Stimulated activated naive CD8-positive, alpha-beta T cell treated with anti-CD3 and anti-CD28 coated beads, Interleukin-15, Interleukin-2, amounts not matched to agents 100 ng/mL and 50 ng/mL, for 24 hours (primary cell): ENCODE data around the gene ANKRD11.
A peak's percentile ranks its signal among the peaks of the same experiment; 100 is the strongest.
"Not testable (repeated sequence)": the region's sequence is repeated elsewhere in the genome, so short reads cannot be mapped to it uniquely, and the experiment has no call there.

ENCODE experiments used
- H3K27ac Mint-ChIP-seq: one replicate; pipeline ENCODE4 v1.8.0; 2021; ENCODE audit warnings: mild to moderate bottlenecking, mixed read lengths
- H3K27me3 Mint-ChIP-seq: one replicate; pipeline ENCODE4 v1.8.0; 2021; ENCODE audit warnings: mixed read lengths
- H3K36me3 Mint-ChIP-seq: one replicate; pipeline ENCODE4 v1.8.0; 2021; ENCODE audit warnings: low read depth, mixed read lengths
- H3K4me1 Mint-ChIP-seq: one replicate; pipeline ENCODE4 v1.8.0; 2021; ENCODE audit warnings: low read depth, mixed read lengths
- H3K4me3 Mint-ChIP-seq: one replicate; pipeline ENCODE4 v1.8.0; 2021; ENCODE audit warnings: mild to moderate bottlenecking, mixed read lengths
- H3K9me3 Mint-ChIP-seq: one replicate; pipeline ENCODE4 v1.8.0; 2021; ENCODE audit warnings: mixed read lengths

Gene ANKRD11

DNA sequence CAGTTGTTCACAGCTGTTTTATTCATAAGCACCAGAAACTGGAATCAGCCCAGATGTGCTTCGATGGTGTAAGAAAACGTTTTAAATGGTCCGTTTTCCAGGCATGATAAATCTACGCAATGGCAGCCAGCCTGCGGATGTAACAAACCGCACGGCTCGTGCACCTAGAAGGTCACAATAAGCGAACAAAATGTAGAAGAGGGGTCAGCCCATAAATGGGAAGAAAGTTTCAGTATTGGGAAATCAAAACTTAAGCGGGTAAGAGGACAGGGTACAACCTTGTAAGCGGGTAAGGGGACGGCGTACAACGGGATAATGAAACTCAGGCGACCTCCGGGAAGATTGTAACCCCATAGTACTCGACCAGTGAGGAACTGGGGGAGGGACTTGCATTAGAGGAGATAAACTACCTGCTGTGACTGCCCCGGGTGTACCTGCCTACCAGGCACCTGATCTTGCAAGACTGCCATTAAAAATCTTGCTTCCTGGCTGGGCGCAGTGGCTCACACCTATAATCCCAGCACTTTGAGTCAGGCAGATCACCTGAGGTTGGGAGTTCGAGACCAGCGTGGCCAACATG is 66.6 kb downstream of the ANKRD11 start:
- Mint-ChIP-seq H3K27me3 (no peaks in the 10 kb centered on the region), H3K4me1 (peaks cover 79% of the 10 kb centered on the region), H3K4me3 (peak overlapping the region; percentile 70), H3K36me3 (peaks cover 54% of the 10 kb centered on the region), H3K9me3 (no peaks in the 10 kb centered on the region), H3K27ac (peak overlapping the region; percentile 97)

DNA sequence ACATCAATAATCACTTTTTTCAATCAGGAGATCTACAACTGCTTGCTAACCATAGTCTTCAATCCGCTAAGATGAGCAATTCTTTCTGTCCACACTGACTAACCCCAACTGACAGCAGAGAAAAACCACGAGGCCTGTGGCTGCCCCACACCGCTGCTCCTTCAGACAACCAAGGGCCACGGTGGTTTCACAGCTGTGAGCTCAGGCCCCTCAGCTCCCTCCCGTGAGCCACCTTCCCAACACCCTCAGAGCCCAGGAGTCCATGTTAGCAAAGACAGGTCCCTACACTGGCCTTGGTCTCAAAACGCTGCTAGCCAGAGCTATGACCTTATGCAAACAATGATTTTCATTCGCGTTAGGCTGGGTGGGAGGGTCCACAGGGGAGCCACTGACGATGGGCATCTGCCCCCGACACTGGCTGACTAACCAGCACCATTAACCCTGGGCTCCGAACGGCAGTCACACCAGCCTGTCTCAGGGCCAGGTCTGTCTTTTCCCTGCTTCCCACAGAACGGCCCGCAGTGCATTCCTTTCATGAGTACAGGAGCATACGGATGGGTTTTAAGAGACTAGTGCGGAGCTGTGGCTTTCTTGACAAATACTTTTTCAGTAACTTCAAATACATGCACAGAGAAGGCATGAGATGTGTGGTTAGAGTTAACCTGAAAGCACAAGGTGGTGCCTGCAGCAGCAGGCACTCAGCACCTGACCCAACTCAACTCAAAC is 67.3 kb downstream of the ANKRD11 start:
- peaks cover 58% of the 10 kb centered on the region for H3K36me3 Mint-ChIP-seq
- no peaks in the 10 kb centered on the region for H3K9me3 Mint-ChIP-seq
- peak overlapping the region; percentile 70 for H3K4me3 Mint-ChIP-seq
- peak overlapping the region; percentile 97 for H3K27ac Mint-ChIP-seq
- H3K27me3 Mint-ChIP-seq: no peaks in the 10 kb centered on the region
- H3K4me1 Mint-ChIP-seq: peaks cover 84% of the 10 kb centered on the region

DNA sequence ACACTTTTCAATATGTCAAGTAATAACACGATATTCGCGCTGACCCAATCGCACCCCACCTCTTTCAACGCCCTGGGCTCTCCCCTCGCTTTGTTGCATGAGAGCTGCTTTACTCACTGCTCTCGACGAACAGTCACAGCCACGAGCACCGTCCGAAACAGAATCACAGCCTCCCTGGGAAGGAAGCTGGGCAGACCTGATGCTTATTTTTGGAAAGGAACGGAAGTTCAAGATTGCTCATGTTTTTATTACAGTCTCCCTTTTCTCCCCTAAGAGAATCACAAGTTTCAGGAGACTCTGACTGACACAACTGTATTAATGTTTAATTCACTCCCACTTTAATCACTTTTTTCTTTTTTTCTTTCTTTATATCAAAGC is 67.8 kb downstream of the ANKRD11 start:
- peak overlapping the region; percentile 70 for H3K4me3 Mint-ChIP-seq
- H3K4me1 Mint-ChIP-seq: peaks cover 89% of the 10 kb centered on the region
- no peaks in the 10 kb centered on the region for H3K27me3 Mint-ChIP-seq
- peaks cover 64% of the 10 kb centered on the region for H3K36me3 Mint-ChIP-seq
- peak overlapping the region; percentile 97 for H3K27ac Mint-ChIP-seq
- H3K9me3 Mint-ChIP-seq: no peaks in the 10 kb centered on the region

DNA sequence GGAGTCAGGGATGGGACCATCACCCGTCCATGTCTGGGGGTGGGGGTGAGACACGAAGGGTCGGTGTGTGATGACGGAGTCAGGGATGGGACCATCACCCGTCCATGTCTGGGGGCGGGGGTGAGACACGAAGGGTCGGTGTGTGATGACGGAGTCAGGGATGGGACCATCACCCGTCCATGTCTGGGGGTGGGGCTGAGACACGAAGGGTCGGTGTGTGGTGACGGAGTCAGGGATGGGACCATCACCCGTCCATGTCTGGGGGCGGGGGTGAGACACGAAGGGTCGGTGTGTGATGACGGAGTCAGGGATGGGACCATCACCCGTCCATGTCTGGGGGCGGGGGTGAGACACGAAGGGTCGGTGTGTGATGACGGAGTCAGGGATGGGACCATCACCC is 69.1 kb downstream of the ANKRD11 start:
- peaks cover 64% of the 10 kb centered on the region for H3K36me3 Mint-ChIP-seq
- not testable (repeated sequence) for H3K27ac Mint-ChIP-seq, H3K9me3 Mint-ChIP-seq, H3K4me3 Mint-ChIP-seq, H3K27me3 Mint-ChIP-seq
- peaks cover 88% of the 10 kb centered on the region for H3K4me1 Mint-ChIP-seq

DNA sequence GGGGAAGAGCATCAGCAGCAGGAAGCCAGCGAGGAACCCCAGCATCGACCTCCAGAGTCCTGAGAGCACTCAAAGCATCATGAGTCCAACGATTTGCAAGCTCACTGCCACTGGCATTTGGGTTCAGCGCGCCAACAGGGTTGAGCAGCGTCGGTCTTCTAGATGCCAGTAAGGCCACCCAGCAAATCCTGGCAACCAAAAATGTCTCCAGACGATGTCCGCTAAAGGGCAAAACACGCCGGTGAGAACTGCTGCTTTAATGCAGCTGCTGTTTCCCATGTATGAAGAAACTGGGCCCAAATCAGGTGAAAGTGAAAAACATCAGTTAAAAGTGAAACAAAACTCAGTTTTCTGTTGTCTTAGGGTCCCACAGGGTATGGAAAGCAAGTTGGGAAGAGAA is 70.2 kb downstream of the ANKRD11 start:
- Mint-ChIP-seq H3K4me1 (peaks cover 84% of the 10 kb centered on the region), H3K4me3 (no peak overlapping the region), H3K36me3 (peaks cover 61% of the 10 kb centered on the region), H3K27me3 (no peaks in the 10 kb centered on the region), H3K9me3 (no peaks in the 10 kb centered on the region), H3K27ac (peak overlapping the region; percentile 16)

DNA sequence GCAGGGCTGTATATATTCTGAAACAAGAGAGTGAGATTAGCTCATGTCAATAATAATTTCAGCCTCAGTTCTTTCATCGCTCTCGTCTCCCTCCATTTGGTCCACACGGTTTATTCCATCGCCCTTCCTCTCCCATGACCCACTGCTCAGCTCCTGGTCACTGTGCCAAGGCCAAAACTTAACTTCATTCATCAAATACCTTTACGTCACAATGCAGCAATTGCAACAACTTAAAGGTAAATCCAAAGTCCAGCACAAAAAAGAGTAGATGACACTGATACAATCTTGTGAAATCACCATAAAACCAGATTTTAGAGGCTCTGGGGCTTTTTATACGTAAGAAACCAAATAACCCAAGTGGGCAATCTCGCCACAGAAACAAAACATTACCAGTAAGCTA is 72.0 kb downstream of the ANKRD11 start:
- Mint-ChIP-seq H3K4me3 (no peak overlapping the region), H3K27me3 (no peaks in the 10 kb centered on the region), H3K9me3 (no peaks in the 10 kb centered on the region), H3K27ac (peak overlapping the region; percentile 13), H3K36me3 (peaks cover 55% of the 10 kb centered on the region), H3K4me1 (peaks cover 81% of the 10 kb centered on the region)

DNA sequence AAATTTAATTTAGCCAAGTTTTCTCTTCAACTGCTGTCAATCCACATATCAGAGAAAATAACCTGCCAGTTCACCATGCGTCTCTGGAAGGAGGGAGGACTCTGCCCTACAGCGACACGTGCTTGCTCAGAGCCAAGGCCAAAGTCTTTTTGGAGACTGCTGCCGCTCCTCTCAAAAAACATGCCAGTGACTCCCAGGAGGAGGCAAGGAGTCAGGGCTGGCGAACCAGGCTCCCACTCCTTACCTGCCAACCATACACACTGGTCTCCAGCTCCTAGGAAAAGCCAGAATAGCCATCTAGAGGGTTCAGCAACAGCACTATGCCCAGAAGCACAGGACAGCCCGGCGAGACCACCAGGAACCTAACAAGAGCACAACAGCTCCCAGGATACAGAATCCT is 73.0 kb downstream of the ANKRD11 start:
- H3K9me3 Mint-ChIP-seq: no peaks in the 10 kb centered on the region
- no peaks in the 10 kb centered on the region for H3K27me3 Mint-ChIP-seq
- H3K4me1 Mint-ChIP-seq: peaks cover 81% of the 10 kb centered on the region
- peaks cover 48% of the 10 kb centered on the region for H3K36me3 Mint-ChIP-seq
- no peak overlapping the region for H3K27ac Mint-ChIP-seq
- no peak overlapping the region for H3K4me3 Mint-ChIP-seq

DNA sequence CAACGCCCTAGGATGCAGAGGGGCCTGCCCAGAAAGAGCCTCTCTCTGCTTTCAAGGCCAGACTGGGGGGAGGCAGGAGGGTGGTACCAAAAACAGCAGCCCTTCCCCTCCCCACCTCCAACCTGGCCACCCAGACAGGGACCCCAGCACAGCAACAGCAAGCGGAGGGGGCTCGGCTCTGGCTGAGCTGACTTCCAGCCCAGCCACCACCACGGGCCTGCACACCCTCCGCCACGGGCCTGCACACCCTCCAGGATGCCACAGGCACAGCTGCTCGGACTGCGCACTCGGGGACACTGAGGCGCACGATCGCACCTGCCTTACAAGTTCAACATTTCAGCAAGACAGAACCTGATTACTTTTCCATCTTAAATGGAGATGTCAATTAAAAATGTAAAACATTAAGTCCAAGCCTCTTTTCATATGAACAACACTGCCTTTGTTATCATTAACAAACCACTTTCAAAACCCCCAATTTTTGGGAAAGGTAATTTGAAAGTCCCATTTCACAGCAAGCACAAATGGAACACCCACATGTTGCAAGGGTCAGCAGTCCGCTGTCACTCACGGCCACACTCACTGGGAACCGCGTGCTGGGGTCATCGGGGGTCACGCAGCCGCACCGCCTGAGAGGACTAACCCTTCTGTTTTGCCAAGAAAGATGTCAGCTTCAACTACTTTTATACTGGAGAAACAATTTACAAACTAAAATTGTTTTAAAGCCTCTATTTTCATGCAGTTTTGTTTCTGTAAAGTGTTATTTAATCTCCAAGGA is 76.4 kb downstream of the ANKRD11 start:
- no peaks in the 10 kb centered on the region for H3K27me3 Mint-ChIP-seq
- no peak overlapping the region for H3K4me3 Mint-ChIP-seq
- no peaks in the 10 kb centered on the region for H3K9me3 Mint-ChIP-seq
- peaks cover 34% of the 10 kb centered on the region for H3K36me3 Mint-ChIP-seq
- H3K27ac Mint-ChIP-seq: no peak overlapping the region
- peaks cover 82% of the 10 kb centered on the region for H3K4me1 Mint-ChIP-seq

DNA sequence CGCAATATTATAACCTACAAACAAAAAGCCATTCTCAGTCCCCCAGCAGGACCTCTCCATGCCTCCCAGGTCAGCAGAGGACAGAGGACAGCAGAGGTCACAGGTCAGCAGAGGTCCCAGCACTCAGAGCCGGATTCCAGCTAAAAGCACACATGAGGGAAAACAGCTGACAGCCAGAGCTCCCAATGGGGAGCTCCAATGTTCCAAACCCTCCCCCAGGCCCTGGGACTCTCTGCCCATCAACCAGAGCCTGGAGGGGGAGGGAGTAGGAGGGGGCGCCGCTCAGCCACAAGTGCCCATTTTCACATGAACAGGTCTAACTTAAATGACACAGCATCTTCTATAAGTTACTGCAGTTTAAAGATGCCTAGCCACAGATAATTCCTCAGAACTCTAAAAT is 77.5 kb downstream of the ANKRD11 start:
- H3K27ac Mint-ChIP-seq: no peak overlapping the region
- no peak overlapping the region for H3K4me3 Mint-ChIP-seq
- H3K36me3 Mint-ChIP-seq: peaks cover 27% of the 10 kb centered on the region
- H3K9me3 Mint-ChIP-seq: no peaks in the 10 kb centered on the region
- peaks cover 86% of the 10 kb centered on the region for H3K4me1 Mint-ChIP-seq
- H3K27me3 Mint-ChIP-seq: no peaks in the 10 kb centered on the region

DNA sequence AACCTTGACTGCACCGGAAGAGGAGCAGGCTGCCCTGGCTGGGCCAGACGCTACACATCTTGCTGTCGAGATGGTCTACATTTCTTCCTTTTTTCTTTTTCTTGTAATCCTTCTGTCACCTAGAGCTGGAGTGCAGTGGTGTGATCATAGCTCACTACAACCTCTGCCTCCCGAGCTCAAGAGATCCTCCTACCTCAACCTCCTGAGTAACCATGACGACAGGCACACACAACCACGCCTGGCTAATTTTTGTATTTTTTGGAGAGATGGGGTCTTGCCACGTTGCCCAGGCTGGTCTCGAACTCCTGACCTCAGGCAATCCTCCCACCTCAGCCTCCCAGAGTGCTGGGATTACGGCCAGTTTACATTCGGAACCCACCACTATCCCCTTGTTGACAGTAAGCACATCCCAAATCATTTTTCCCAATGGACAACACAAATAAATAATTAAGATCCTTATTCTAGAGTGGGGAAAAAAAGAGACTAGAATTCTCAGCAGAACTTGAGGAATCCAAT is 79.0 kb downstream of the ANKRD11 start:
- peaks cover 88% of the 10 kb centered on the region for H3K4me1 Mint-ChIP-seq
- H3K36me3 Mint-ChIP-seq: peaks cover 18% of the 10 kb centered on the region
- no peaks in the 10 kb centered on the region for H3K27me3 Mint-ChIP-seq
- H3K4me3 Mint-ChIP-seq: peak overlapping the region; percentile 28
- H3K9me3 Mint-ChIP-seq: no peaks in the 10 kb centered on the region
- H3K27ac Mint-ChIP-seq: peak overlapping the region; percentile 86

DNA sequence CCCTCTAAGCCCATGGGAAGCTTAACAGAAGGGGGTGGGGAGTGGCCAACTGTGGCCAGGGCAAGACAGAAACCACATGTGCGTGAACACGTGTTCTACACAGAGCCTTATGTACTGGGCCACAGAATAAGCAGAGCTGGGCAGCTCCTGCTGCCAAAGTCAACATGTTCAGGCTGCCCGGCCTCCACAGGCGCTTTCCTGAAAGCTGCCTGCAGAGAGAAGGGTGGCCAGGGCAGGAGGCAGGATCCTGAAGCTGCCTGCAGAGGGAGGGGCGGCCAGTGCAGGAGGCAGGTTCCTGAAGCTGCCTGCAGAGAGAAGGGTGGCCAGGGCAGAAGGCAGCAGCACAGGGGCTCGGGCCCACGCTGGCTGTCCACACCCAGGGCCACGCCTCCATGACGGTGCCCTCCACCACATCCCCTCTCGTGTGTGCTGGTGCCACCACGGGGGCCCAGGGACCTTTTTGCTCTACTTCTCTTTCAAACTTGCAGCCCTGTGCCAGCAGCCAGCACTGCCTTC is 79.5 kb downstream of the ANKRD11 start:
- peaks cover 16% of the 10 kb centered on the region for H3K36me3 Mint-ChIP-seq
- peak overlapping the region; percentile 28 for H3K4me3 Mint-ChIP-seq
- peaks cover 89% of the 10 kb centered on the region for H3K4me1 Mint-ChIP-seq
- peak overlapping the region; percentile 86 for H3K27ac Mint-ChIP-seq
- H3K9me3 Mint-ChIP-seq: no peaks in the 10 kb centered on the region
- no peaks in the 10 kb centered on the region for H3K27me3 Mint-ChIP-seq

DNA sequence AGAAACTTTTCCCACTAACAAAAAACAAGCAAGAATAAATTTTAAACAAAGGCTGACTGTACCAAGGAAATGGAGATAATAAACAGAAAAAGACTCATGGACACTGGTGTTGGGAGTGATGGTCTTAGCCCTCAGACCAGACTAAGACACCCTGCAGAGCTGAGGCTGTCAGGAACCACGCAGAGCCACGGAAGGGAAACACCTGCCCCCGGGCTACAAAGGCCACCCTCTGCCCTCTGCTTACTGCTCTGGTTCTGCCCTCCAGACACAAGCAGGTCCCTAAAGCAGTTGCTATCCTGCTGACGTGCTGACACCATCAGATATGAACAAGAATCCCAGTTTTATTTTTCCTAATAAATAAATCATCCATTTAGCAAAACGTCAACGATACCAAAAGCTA is 80.0 kb downstream of the ANKRD11 start:
- H3K9me3 Mint-ChIP-seq: no peaks in the 10 kb centered on the region
- peak overlapping the region; percentile 74 for H3K27ac Mint-ChIP-seq
- no peaks in the 10 kb centered on the region for H3K27me3 Mint-ChIP-seq
- H3K4me3 Mint-ChIP-seq: peak overlapping the region; percentile 40
- H3K4me1 Mint-ChIP-seq: peaks cover 92% of the 10 kb centered on the region
- peaks cover 14% of the 10 kb centered on the region for H3K36me3 Mint-ChIP-seq

DNA sequence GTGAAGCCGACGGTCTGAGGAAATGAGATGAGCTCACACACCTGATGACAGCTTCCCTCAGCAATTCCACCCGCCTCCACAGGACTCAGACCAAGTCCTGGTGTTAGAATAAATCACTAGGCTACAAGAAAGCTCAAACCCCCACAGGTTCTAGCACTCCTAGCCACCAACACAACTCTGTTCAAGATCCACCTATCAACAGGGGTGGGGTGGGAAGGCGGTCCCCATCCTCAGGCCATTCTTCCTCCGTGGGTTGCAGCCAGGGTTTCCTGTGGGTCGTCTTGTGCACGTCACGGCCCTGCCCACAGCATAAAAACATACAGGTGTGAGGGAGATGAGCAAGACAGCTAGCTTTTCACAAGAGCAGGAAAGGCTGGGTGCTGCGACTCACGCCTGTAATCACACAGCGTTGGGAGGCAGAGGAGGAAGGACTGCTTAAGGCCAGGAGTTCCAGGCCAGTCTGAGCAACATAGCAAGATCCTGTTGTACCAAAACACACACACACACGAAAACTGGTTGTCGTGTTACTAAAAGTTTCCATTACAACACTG is 81.1 kb downstream of the ANKRD11 start:
- Mint-ChIP-seq H3K27ac (peak overlapping the region; percentile 85), H3K27me3 (no peaks in the 10 kb centered on the region), H3K4me3 (peak overlapping the region; percentile 47), H3K36me3 (peaks cover 14% of the 10 kb centered on the region), H3K9me3 (no peaks in the 10 kb centered on the region), H3K4me1 (peaks cover 94% of the 10 kb centered on the region)

DNA sequence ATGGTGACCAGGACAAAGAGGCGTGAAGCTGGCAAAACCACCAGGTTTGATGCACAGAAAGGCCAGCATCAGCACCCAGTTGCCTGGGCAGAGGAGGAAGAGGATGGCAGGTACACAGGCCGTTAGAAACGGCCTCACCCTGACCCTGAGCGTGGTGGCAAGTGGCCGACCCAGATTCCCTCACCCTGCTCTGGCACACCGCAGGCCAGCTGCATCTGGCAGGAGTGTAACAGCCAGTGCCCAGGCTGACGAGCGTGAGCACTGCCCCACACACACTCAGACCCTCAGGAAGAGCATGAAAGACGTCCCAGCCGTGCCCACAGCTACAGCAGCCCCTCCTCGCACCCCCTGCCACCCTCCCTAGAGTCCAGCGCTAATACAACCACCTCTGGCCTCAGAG is 82.0 kb downstream of the ANKRD11 start:
- Mint-ChIP-seq H3K9me3 (no peaks in the 10 kb centered on the region), H3K36me3 (peaks cover 19% of the 10 kb centered on the region), H3K4me3 (peak overlapping the region; percentile 37), H3K4me1 (peaks cover 95% of the 10 kb centered on the region), H3K27me3 (no peaks in the 10 kb centered on the region), H3K27ac (peak overlapping the region; percentile 91)

DNA sequence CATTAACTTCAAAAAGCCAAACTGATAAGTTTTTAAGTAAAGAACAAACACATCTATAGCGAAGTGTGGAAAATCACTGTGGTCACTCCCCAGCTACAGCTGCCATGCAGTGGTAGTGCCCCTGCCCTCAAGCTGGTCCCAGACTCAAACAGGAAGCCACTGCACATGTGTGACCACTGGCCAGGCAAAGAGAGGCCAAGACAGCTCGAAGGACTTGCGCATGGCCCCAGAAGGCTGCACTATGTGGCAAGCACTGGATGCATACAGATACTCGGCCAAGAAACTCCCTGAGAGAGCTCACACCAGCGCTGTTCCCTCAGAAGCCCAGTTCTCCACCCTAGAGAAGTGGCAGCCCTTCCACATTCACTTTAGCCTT is 82.4 kb downstream of the ANKRD11 start:
- H3K4me1 Mint-ChIP-seq: peaks cover 95% of the 10 kb centered on the region
- no peaks in the 10 kb centered on the region for H3K27me3 Mint-ChIP-seq
- H3K27ac Mint-ChIP-seq: peak overlapping the region; percentile 91
- peak overlapping the region; percentile 37 for H3K4me3 Mint-ChIP-seq
- H3K36me3 Mint-ChIP-seq: peaks cover 21% of the 10 kb centered on the region
- no peaks in the 10 kb centered on the region for H3K9me3 Mint-ChIP-seq
